ENCODE results near the gene BACE1-AS.

BACE1-AS gene

GRCh38 chr11:117333917-117334316 is 42.8 kb downstream of the BACE1-AS start:
- H3K79me2 ChIP-seq (ENCODE audit: control insufficient read depth, low read length): peaks cover 6% of the 10 kb centered on the region
- no peak overlapping the region for H3K27ac ChIP-seq (ENCODE audit: low read depth, low read length)
- H3K9me3 ChIP-seq (ENCODE audit: control insufficient read depth, insufficient read depth, low read length): no peaks in the 10 kb centered on the region
- no peaks in the 10 kb centered on the region for H4K20me1 ChIP-seq (ENCODE audit: control insufficient read depth, insufficient read depth, low read depth, low read length)
- peaks cover 10% of the 10 kb centered on the region for H3K36me3 ChIP-seq (ENCODE audit: control insufficient read depth, low read length)
- H3K4me3 ChIP-seq (ENCODE audit: low read length): no peak overlapping the region
- no peaks in the 10 kb centered on the region for H3F3A ChIP-seq (ENCODE audit: control insufficient read depth, insufficient read depth)
- no peaks in the 10 kb centered on the region for H3K9me2 ChIP-seq (replicated peaks; ENCODE audit: control insufficient read depth, low read length)
- H3K4me2 ChIP-seq (ENCODE audit: low read length): no peak overlapping the region
- peaks cover 12% of the 10 kb centered on the region for H3K4me1 ChIP-seq (ENCODE audit: control insufficient read depth, low read length)
- no peaks in the 10 kb centered on the region for H3K27me3 ChIP-seq (ENCODE audit: control insufficient read depth, low read length)
- TF ChIP-seq EZH2phosphoT487 (IDR thresholded peaks at IDR 0.05; ENCODE audit: borderline replicate concordance, low read length): no peak
- no peak for TF ChIP-seq CTCF (IDR thresholded peaks at IDR 0.05; ENCODE audit: low read depth, low read length, poor library complexity, severe bottlenecking)

- H4K20me1 ChIP-seq (ENCODE audit: control insufficient read depth, insufficient read depth, low read depth, low read length): no peaks in the 10 kb centered on the region
- TF ChIP-seq EZH2phosphoT487 (IDR thresholded peaks at IDR 0.05; ENCODE audit: borderline replicate concordance, low read length) (no peak), CTCF (IDR thresholded peaks at IDR 0.05; ENCODE audit: low read depth, low read length, poor library complexity, severe bottlenecking) (no peak)
- no peak overlapping the region for H3K4me2 ChIP-seq (ENCODE audit: low read length)
- peaks cover 2% of the 10 kb centered on the region for H3K4me1 ChIP-seq (ENCODE audit: control insufficient read depth, low read length)
- no peaks in the 10 kb centered on the region for H3F3A ChIP-seq (ENCODE audit: control insufficient read depth, insufficient read depth)
- no peaks in the 10 kb centered on the region for H3K9me3 ChIP-seq (ENCODE audit: control insufficient read depth, insufficient read depth, low read length)
- H3K27me3 ChIP-seq (ENCODE audit: control insufficient read depth, low read length): no peaks in the 10 kb centered on the region
- no peak overlapping the region for H3K4me3 ChIP-seq (ENCODE audit: low read length)
- H3K27ac ChIP-seq (ENCODE audit: low read depth, low read length): no peak overlapping the region
- H3K36me3 ChIP-seq (ENCODE audit: control insufficient read depth, low read length): peaks cover 15% of the 10 kb centered on the region
- no peaks in the 10 kb centered on the region for H3K9me2 ChIP-seq (replicated peaks; ENCODE audit: control insufficient read depth, low read length)
- no peaks in the 10 kb centered on the region for H3K79me2 ChIP-seq (ENCODE audit: control insufficient read depth, low read length)
These were observed 43.8 kb downstream of the BACE1-AS start for GRCh38 chr11:117334896-117335295.

- Histone ChIP-seq H3K79me2 (ENCODE audit: control insufficient read depth, low read length) (no peaks in the 10 kb centered on the region), H3K4me1 (ENCODE audit: control insufficient read depth, low read length) (no peaks in the 10 kb centered on the region), H3K36me3 (ENCODE audit: control insufficient read depth, low read length) (peaks cover 20% of the 10 kb centered on the region), H3K27me3 (ENCODE audit: control insufficient read depth, low read length) (no peaks in the 10 kb centered on the region), H3K27ac (ENCODE audit: low read depth, low read length) (no peak overlapping the region), H3K4me2 (ENCODE audit: low read length) (no peak overlapping the region), H3K9me3 (ENCODE audit: control insufficient read depth, insufficient read depth, low read length) (no peaks in the 10 kb centered on the region), H3K4me3 (ENCODE audit: low read length) (no peak overlapping the region), H4K20me1 (ENCODE audit: control insufficient read depth, insufficient read depth, low read depth, low read length) (no peaks in the 10 kb centered on the region), H3F3A (ENCODE audit: control insufficient read depth, insufficient read depth) (no peaks in the 10 kb centered on the region), H3K9me2 (replicated peaks; ENCODE audit: control insufficient read depth, low read length) (no peaks in the 10 kb centered on the region)
- TF ChIP-seq EZH2phosphoT487 (IDR thresholded peaks at IDR 0.05; ENCODE audit: borderline replicate concordance, low read length): no peak
- TF ChIP-seq CTCF (IDR thresholded peaks at IDR 0.05; ENCODE audit: low read depth, low read length, poor library complexity, severe bottlenecking): no peak
These were observed 44.3 kb downstream of the BACE1-AS start for GRCh38 chr11:117335399-117335798.

GRCh38 chr11:117337076-117337475 is 45.9 kb downstream of the BACE1-AS start:
- Histone ChIP-seq H3K4me3 (ENCODE audit: low read length) (no peak overlapping the region), H3K4me2 (ENCODE audit: low read length) (no peak overlapping the region), H3F3A (ENCODE audit: control insufficient read depth, insufficient read depth) (no peaks in the 10 kb centered on the region), H3K4me1 (ENCODE audit: control insufficient read depth, low read length) (no peaks in the 10 kb centered on the region), H3K9me2 (replicated peaks; ENCODE audit: control insufficient read depth, low read length) (no peaks in the 10 kb centered on the region), H3K36me3 (ENCODE audit: control insufficient read depth, low read length) (peaks cover 24% of the 10 kb centered on the region), H3K27me3 (ENCODE audit: control insufficient read depth, low read length) (no peaks in the 10 kb centered on the region), H3K27ac (ENCODE audit: low read depth, low read length) (no peak overlapping the region), H3K9me3 (ENCODE audit: control insufficient read depth, insufficient read depth, low read length) (no peaks in the 10 kb centered on the region), H4K20me1 (ENCODE audit: control insufficient read depth, insufficient read depth, low read depth, low read length) (no peaks in the 10 kb centered on the region), H3K79me2 (ENCODE audit: control insufficient read depth, low read length) (no peaks in the 10 kb centered on the region)
- TF ChIP-seq CTCF (IDR thresholded peaks at IDR 0.05; ENCODE audit: low read depth, low read length, poor library complexity, severe bottlenecking): no peak
- no peak for TF ChIP-seq EZH2phosphoT487 (IDR thresholded peaks at IDR 0.05; ENCODE audit: borderline replicate concordance, low read length)

All from DOHH2 (cell line).